IPS-11a (cell line): ENCODE measurements around the gene BCL2A1.
"Not testable (repeated sequence)": the region's sequence is repeated elsewhere in the genome, so short reads cannot be mapped to it uniquely, and the experiment has no call there.

Experiments
- H3K4me3 ChIP-seq: one replicate; pipeline ENCODE4 v1.5.1; 2013; ENCODE audit warnings: low read depth, low read length, control low read depth

The BCL2A1 gene

DNA sequence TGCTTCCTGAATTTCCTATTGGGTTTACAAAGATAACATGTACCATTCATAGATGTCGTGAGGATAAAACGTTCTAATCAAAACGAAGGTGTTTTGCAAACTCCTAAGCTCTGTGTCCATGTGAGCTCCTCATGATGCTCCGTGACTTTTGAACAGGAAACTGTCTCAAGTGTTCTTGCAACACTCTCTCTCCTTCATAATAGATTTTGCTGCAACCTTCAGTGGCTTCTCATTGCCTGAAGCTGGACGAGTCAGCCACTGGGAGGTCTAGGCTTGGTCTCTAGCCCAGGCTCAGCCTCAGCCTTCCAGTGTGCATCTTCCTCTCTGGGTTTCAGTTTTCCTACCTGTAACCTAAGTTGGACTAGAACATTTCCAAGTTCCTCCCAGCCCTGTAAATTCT, 18.7 kb upstream of the BCL2A1 start:
- no peak overlapping the region for H3K4me3 ChIP-seq

DNA sequence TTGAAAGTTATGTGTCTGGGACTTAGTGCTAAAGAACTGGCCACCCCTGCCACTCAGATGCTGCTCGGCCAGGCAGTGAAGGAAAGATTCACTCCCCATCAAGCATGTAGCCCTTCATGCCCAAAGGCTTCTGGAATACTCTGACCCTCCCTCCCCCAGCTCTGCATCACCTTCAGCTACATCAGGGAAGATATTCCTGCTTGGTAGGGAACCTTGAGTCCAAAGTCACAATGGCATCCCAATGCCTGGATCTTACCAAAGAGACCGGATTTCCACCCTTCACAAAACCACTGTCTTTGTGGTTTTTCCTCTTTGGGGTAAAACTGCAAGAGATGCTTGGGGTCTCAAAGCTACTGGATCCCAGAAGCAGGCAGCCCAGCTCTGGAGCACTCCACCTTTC, 18.2 kb upstream of the BCL2A1 start:
- no peak overlapping the region for H3K4me3 ChIP-seq

DNA sequence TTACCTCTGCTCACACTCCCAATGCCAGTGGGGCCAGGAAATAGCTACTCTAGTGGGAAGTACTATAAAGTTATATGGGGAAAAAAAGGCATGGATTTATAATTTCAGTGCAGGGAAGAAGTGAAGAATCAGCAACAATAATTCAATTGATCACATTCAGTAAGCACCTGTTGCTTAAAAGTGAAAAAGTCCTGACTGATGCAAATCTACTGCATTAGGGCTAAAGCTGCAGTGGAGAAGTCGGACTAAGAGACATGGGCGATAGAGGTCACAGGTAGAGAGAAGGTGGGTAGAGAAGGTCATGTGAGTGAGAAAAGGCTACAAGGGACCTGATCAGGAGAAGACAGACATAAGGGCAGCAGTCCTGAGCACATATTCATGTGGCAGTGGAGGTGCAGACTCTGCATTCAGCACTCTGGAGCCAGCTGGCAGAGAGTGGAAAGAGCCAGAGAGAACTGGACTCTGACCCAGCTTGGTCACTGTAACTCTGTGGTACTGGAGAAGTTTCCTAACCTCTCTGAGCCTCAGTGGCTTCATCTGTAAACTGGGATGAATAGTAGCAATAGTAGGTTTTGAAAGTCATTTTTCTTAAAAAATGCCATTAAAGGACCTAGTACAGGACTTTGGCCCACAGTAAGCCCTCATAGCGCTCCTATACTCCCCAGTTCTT, 17.6 kb upstream of the BCL2A1 start:
- no peak overlapping the region for H3K4me3 ChIP-seq

DNA sequence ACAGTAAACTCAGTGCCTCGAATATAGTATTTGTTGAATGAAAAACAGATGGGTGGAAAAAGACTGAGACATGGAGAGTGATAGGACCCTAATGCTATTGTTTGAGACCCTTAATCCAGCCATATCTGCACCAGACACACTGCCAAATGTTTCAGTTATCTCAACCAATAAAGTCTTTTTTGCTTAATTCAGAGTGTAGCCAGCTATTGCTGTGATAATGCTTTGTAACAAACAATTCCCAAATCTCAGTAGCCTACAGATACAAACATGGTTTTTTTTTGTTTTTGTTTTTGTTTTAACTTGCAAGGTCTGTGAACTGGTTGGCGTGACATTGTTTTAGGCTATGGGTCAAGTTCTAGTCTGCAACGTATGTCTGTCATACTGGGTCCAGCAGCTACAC, 17.0 kb upstream of the BCL2A1 start:
- no peak overlapping the region for H3K4me3 ChIP-seq

DNA sequence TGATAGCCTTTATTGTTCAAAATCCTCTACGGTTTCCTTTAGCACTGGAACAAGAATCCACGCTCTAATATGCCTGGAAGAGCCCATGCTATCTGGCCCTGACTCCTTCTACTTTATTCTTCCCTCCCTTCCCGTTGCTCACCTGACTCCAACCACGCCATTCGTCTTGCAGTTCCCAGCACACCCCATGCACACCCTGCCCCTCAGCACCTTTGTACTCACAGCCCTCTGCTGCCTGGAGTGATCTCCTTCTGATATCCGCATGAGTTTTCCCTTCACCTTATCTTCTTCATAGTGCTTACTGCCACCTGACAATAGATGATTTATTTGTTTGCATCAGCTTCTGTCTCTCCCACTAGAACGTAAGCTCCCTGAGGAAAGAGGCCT, 16.6 kb upstream of the BCL2A1 start:
- H3K4me3 ChIP-seq: no peak overlapping the region

DNA sequence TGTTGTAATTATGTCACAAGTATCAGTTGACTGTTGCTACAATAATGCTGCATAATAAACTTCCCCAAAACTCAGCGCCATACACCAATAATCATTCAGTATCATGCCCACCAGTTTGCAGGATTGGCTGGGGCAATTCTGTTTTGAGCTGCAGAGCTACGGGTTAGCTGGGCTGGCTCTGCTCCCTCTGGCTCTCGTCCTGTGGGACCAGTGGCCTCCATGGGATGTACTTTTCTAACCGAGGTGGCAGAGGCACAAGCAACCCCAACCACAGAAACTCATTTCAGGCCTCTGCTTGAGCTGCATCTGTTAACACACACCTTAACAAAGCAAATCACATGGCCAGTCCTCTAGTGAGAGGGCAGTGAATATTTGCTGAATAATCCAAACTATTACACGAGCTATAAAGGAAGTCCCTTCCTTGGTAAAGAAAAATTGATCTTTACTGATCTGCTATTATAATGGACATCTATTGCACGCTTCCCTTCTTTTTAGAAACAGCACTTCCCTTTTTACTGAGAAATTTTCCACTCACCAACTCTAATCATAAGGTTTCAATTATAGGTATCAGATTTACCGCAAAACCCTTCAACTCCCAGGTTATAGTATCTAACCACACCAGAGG, 10.9 kb upstream of the BCL2A1 start:
- H3K4me3 ChIP-seq: no peak overlapping the region

DNA sequence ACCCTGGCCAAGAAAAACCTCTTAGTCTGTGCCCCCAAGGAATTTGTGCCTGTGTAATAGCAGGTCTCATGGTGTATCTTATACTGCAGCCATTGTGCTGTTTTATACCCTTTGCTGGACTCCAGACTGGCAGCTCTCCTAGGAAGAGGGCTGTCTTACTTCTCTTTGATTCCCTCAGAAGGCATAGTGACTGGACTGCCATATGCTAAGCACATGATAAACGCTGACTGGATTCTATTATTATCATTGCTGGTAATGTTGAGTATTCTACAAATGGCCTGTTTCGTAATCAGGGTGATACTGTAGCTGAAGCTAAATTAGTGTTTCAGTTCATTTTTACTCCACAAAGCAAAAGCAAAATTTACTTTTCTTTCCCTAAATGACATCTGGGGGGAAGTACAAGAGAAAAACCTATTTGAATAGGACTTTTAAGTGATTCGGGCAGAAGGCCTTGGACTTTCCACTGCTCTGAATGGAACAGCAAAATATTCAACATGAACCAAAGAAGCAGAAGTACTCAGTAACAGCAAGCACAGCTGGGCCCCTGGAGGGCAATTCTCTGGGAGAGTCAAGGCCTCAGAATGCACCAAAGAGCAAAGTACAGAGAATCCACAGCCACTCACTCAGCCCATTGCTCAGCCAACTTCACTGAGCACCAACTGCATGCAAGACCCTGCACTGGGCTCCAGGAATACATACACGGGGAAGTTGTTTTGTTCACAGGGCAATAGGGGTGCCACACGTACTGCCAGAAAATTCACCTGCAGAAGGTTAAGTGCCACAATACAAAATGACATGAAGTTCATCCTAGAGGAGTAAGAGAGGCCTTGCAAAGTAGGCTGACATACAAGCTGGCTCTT, 7.9 kb upstream of the BCL2A1 start:
- H3K4me3 ChIP-seq: no peak overlapping the region

DNA sequence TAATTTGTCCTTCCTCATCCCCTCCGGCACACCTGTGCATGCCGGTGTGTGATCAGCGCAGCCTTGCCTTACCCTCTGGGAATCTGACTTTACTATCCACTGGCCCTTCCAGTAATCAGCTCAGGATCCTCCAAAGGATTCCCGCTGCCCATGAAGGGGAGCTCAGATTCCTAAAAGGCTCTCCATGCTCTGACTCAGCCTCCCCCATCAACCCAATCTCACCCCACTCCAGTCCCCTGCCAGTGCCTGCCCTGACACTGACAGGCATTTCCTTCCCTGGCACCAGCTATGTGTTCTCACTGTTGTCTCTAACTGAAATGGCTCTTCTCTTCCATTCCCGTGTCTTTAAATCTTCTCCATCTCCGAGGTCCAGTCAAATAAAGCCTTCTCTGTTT, 7.3 kb upstream of the BCL2A1 start:
- no peak overlapping the region for H3K4me3 ChIP-seq

DNA sequence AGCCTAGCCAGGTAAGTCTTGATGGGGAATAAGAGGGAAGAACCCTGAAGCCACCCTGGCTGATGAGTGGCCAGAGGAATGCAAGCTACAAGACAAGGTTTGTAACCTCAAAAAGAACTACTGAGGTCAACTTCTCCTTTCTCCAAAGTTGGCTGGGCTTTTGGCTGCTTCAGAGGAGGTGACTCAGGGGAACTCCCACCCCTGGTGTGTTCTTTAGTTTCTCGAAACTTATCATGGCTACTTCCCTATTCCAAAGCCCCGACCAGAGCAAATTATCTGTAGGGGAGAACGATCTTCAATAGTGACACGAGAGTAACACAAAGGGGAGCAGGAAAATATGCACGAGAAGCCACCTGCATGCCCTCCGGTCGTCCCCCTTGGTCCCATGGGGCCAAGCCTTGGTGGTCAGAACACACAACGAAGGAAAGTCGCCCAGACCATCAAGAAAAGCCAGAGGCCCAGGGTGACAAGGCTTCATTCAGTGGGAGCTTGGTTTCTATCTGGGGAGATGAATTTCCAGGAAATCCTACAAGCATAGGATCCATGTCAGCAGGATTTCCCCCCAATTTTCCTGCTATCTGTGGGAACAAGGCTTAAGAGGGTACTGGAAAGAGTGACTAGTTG, 6.5 kb upstream of the BCL2A1 start:
- no peak overlapping the region for H3K4me3 ChIP-seq

DNA sequence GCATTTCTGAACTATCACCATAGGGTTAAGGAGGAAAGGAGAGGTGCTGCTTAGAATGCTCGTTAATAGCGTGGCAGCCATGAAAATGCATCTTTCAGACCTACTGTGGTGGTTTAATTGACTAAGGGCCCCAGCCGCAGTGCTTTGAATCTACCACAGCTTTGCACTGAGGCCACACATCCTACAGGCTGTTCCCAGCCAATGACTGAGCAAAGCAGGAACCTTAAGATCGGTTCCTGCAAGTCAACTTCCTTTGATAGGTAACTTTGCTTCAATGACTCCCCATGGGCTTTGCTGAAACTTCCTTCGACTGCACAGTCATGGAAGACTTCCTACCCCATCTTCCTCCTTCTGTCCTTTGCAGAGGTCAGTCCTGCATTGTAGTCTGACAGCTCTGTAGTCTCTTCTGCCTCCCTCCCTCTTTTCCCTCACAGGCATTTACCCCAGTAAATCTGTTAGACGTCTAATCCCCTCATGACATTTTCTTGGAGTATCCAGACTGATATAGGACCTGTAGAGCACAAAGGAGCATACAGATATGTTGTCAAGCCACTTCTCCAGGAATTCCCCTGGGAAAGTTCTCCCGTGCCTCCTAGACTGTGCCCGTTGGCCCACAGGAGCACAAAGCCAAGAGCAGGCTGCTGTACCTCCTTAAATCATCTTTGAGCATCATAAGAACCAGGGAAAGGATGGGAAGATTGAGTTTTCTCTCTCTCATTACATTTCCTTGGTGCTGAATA, 2.6 kb upstream of the BCL2A1 start:
- no peak overlapping the region for H3K4me3 ChIP-seq

DNA sequence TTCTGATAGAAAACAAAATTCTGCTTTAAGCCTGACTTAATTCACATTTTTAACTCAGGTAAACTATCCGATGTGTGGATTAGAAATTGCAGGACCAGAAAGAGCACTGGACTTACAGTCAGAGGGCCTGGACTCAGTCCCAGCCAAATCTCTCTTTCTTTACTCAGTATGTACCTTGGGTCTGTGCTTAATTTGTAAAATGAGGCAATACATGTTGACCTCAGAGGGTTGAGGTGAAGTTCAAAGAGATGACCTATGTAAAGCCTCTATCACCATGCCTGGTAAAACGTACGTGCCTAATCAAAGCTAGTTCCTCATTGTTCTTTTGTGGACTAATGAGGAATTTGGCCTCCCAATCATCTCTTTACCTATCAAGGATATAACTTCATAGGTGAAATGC, 1.9 kb upstream of the BCL2A1 start:
- H3K4me3 ChIP-seq: no peak overlapping the region

DNA sequence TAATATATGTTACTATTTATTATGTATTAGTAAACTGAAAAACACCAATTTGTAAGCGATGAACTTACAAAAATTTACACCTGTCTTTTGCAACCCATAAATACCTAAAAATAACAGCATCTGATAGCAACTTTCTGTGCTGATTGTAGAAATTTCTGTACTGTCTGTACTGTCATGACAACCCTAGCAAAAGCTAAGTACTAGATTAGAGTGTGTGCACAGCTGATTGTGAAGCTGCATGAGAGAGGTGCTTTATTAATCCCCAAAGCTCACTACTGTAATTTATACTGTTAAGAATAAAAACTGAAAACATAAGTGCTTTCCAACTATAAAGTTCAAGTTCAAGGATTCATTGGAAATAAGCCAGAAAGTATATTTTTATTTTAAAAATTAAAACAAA, 815 bp downstream of the BCL2A1 start:
- no peak overlapping the region for H3K4me3 ChIP-seq

DNA sequence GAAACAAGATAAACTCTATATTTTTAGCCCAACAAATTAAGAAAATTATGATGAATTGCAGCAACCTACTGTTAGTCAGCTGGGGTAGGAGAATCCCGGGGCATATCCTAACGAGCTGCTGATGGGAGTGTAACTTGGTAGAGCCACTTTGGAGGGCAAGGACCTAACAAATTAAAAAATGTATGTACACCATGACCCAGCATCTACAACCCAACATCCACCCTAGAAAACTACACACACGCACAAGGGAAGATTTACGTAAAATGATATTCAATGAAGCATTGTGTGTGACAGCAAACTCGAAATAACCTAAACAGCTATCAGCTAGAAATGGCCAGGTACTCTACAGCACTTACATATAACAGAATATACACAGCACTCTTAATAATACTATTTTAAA, 1.9 kb downstream of the BCL2A1 start:
- no peak overlapping the region for H3K4me3 ChIP-seq

DNA sequence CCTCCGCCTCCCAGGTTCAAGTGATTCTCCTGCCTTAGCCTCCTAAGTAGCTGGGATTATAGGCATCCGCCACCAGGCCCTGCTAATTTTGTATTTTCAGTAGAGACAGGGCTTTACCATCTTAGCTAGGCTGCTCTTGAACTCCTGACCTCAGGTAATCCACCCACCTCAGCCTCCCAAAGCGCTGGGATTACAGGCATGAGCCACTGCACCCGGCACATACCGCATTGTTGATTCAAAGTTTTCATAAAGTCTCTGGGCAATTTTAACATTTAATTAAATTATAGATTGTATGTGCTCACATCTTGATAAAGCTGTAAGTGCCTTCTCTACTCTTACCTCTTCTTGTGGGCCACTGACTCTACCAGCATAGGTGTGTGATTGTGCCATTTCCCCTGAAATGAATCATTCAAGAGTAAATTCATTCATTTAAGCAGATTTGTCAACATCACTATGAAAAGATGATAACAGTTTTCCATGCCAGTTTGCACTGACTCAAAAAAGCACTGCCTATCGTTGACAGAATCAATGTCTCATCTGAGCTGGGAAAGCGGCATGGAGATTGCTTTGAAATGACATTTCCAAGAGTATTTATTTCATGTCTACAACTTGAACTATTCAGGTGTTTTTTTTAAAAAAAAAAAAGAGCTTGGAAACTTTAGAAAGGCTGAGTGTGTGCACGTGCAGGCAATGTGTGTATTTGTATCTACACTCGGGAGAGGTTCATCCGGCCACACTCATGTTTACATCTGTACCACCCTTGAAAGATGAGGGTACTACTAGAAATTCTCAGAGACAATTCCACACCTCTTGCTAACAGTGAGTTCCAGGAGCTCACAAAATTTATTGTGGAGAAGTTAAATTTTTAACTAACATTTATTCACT, 3.5 kb downstream of the BCL2A1 start:
- no peak overlapping the region for H3K4me3 ChIP-seq

DNA sequence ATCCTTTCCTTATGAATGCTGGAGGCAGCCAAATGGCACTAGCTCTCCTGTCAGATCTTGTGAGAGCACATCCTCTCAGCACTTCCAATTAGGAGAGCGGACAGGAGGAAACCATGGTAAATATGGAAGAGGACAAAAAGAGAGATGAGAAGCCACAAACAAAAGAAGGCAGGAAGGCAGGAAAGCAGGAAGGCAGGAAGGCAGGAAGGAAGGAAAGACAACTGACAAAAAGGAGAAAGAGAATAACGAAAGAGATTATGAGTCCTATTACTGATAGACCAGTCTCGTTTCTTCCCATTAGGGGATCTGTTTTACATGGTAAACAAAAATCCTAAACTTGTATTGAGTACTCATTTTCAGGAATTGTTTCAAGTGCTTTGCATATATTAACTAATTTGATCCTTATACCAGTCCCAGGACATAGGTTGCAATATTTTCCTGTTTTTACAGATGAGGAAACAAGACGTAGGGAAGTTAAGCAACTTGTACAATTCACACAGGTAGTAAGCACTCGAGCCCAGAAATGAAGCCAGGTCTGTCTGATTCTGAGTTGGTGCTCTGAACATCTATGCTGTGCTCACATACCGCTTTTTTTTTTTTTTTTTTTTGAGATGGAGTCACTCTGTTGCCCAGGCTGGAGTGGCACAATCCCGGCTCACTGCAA, 4.2 kb downstream of the BCL2A1 start:
- H3K4me3 ChIP-seq: no peak overlapping the region

DNA sequence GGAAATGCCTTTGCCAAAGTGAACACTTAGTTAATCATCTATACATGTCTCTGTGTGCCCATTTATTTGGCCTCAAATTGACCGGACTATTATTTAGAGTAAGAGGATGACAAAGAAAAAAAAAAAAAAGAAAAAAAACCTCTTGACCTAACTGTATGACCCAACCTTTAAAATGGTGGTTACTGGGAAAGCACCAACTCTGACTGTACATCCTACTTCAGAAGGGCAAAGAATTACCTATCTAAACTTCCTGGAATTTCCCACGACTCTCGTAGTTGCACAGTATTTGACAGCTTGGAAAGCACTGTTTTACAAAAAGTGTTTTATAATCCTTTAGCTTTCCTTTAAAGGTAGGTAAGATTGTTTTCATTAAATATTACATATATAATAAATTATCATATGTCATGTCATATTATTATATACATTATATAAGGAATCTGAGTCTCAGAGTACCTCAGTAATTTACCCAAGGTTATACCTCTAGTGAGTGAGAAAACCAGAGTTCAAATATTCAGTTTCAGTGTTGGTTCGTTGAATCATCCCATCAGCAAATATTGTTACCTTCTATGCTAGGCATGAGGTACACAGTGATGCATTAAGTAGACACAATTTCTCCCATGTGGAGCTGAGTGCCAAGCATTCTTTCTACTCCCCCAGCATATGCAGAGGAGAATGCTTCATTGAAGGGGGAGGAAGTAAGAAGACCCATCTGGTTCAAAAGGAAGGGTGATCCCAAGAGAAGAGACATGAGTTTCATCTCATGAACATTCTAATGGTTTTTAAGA, 5.0 kb downstream of the BCL2A1 start:
- no peak overlapping the region for H3K4me3 ChIP-seq

DNA sequence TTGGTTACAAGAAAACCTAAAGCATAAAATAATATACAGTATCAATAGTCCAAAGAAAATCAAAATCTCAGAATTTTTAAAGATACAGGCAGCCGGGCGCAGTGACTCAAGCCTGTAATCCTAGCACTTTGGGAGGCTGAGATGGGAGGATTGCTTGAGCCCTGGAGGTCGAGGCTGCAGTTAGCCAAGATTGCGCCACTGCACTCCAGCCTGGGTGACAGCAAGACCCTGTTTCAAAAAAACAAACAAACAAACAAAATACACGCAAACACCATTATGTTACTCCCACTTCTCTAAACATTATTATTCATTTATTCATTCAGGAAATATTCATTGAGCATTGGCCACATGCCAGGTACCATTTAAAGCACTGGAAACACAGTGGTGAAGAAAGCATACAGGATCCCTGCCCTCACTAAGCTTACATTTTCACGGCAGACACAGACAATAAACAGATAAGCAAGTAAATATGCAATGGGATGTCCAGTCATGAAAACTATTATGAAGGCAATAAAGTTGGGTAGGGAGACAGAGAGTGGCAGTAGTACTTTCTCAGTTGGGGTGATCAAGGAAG, 6.7 kb downstream of the BCL2A1 start:
- H3K4me3 ChIP-seq: no peak overlapping the region

DNA sequence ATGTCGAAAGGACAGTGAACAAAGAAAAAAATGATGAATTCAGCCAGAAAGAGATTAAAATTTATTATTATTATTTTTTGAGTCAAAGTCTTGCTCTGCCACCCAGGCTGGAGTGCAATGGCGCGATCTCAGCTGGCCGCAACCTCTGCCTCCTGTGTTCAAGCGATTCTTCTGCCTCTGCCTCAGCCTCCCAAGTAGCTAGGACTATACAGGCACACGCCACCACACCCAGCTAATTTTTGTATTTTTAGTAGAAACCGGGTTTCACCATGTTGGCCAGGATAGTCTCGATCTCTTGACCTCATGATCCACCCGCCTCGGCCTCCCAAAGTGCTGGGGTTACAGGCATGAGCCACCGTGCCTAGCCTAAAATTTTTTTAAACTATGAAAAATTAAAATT, 8.1 kb downstream of the BCL2A1 start:
- H3K4me3 ChIP-seq: not testable (repeated sequence)
